SK-N-MC (cell line): ENCODE results near the gene GPN2.

Source experiments
- EZH2 ChIP-seq: fragments of 200-600 bp; sonication (generic); IDR thresholded peaks from one replicate; pipeline ENCODE4 v1.6.1; 2017; ENCODE audit warnings: antibody characterized with exemption
- FOXP2 ChIP-seq: optimal IDR thresholded peaks from 2 replicates; pipeline ENCODE3; 2011; ENCODE audit warnings: mild to moderate bottlenecking, moderate library complexity; ENCODE audit not compliant: insufficient read depth; ENCODE audit errors: extremely low read length, control extremely low read depth
- POLR2AphosphoS5 ChIP-seq: IDR thresholded peaks from 2 replicates; pipeline ENCODE4 v1.6.1; 2012; ENCODE audit warnings: mild to moderate bottlenecking, low read depth, low read length, borderline replicate concordance

DNA sequence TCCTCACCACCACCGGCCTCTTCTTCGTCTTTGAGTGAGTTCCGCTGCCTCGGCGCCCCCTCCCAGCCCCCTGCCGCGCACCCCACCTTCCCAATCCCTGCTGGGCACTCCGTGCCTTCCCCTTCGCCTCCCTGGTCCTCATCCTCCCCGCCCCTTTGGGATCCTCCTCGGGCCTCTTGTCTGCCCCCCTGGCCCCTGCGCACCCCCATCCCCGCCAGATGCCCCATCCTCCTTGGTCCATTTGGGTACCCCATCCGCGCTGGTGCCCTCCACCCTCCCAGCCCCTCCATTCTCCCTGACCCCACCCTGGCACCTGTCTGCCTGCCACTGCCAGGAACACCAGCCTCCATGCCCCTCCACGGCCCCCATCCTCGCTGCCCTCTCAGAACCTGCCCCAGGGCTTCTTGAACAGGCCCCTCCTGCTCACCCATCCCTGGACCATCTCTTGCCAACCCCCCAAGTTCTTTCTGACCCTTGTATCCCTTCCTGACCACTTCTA is 62.9 kb downstream of the GPN2 start:
- TF ChIP-seq EZH2 (no peak), POLR2AphosphoS5 (no peak), FOXP2 (no peak)
